Peyer's patch (tissue), 4 donors: ENCODE results near the gene ANKHD1. TPM values are rescaled to one million over a fixed set of nuclear protein-coding genes. Genes with fewer than 3 reads are reported as not detected.
A peak's percentile ranks its signal among the peaks of the same experiment; 100 is the strongest.
"Not testable (repeated sequence)": the region's sequence is repeated elsewhere in the genome, so short reads cannot be mapped to it uniquely, and the experiment has no call there.

Source experiments
- DNase-seq, 3 donors: peaks; one replicate each; pipeline ENCODE4 v3.0.0-alpha.2; 2017 to 2019
- H3K27ac ChIP-seq, 4 donors: fragments of 200-600 bp; sonication (generic); one replicate each; pipeline ENCODE4 v1.5.1; 2016 to 2019
- H3K27me3 ChIP-seq, 2 donors: fragments of 200-600 bp; sonication (generic); one replicate each; pipeline ENCODE4 v1.5.1; 2019
- H3K36me3 ChIP-seq, 3 donors: fragments of 200-600 bp; sonication (generic); one replicate each; pipeline ENCODE4 v1.5.1; 2016 to 2019
- H3K4me1 ChIP-seq, 4 donors: fragments of 200-600 bp; sonication (generic); one replicate each; pipeline ENCODE4 v1.5.1; 2016 to 2019
- H3K4me3 ChIP-seq, 4 donors: fragments of 200-600 bp; sonication (generic); 1 replicate in 3 of 4; 2 replicates in 1 of 4; pipeline ENCODE4 v1.5.1; 2016 to 2019; ENCODE audit warnings: mild to moderate bottlenecking in 1 of 4
- H3K9me3 ChIP-seq, 4 donors: fragments of 200-600 bp; sonication (generic); one replicate each; pipeline ENCODE4 v1.5.1; 2016 to 2019; ENCODE audit warnings: mild to moderate bottlenecking in 1 of 4
- POLR2A ChIP-seq, 2 donors: fragments of 450-650 bp; IDR thresholded peaks; one replicate each; pipeline ENCODE4 v1.5.1; 2017; ENCODE audit warnings: antibody characterized with exemption in 2 of 2, mild to moderate bottlenecking in 2 of 2, moderate library complexity in 2 of 2
- total RNA-seq, 4 donors: library from RNA; depleted of rRNA; stranded (reverse); fragments of >200 nt; gene quantifications; one replicate each; pipeline ENCODE4 v1.1.0, GENCODE V29; 2016
- TF ChIP-seq, protein P1 (sequence below), 6 experiments: fragments of 450-650 bp in 4 of 6; fragments of 200-600 bp in 2 of 6; sonication (generic) in 1 of 6; IDR thresholded peaks; one replicate each; pipeline ENCODE4 v1.5.1; 2017 to 2019; ENCODE audit warnings: antibody characterized with exemption in 6 of 6, mild to moderate bottlenecking in 3 of 6, moderate library complexity in 1 of 6

ANKHD1 gene
- total RNA-seq, 4 donors from 2014 or later, result 141 to 236 (median 211) TPM

DNA sequence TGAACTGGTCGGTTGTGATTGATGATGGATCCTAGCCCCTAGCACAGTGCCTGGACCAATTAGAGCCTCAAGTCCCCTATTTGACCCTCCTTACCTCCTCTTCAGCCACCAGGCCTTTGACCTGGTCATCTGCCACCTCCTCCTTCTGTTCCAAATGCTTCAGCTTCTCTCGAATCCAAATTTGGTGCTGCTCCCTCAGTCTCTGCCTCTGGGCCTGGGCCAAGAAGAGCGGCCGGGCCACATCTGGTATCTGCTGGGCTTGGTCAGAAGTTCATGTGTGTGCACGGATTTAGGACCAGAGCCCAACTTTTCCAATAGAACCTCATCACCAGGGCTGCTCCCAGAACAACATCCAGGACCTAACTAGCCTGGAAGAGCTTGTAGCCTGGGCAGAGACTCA lies 169.5 kb downstream of the ANKHD1 start:
- H3K4me1 ChIP-seq, result peaks cover 0 to 30% (median 4%) of the 10 kb centered on the region in 4 donors
- peak overlapping the region; percentile 20 to 72 (median 28) for H3K27ac ChIP-seq
- peaks cover 0 to 20% (median 0%) of the 10 kb centered on the region in 3 donors for H3K36me3 ChIP-seq
- no peak overlapping the region for H3K4me3 ChIP-seq
- H3K27me3 ChIP-seq, result no peaks in the 10 kb centered on the region
- DNase-seq, result peak in 1 of 3 donors; percentile 47
- H3K9me3 ChIP-seq, result no peaks in the 10 kb centered on the region
- TF ChIP-seq POLR2A (IDR thresholded peaks at IDR 0.05), result no peak
- TF ChIP-seq, protein P1, sequence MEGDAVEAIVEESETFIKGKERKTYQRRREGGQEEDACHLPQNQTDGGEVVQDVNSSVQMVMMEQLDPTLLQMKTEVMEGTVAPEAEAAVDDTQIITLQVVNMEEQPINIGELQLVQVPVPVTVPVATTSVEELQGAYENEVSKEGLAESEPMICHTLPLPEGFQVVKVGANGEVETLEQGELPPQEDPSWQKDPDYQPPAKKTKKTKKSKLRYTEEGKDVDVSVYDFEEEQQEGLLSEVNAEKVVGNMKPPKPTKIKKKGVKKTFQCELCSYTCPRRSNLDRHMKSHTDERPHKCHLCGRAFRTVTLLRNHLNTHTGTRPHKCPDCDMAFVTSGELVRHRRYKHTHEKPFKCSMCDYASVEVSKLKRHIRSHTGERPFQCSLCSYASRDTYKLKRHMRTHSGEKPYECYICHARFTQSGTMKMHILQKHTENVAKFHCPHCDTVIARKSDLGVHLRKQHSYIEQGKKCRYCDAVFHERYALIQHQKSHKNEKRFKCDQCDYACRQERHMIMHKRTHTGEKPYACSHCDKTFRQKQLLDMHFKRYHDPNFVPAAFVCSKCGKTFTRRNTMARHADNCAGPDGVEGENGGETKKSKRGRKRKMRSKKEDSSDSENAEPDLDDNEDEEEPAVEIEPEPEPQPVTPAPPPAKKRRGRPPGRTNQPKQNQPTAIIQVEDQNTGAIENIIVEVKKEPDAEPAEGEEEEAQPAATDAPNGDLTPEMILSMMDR (IDR thresholded peaks at IDR 0.05), result no peak

DNA sequence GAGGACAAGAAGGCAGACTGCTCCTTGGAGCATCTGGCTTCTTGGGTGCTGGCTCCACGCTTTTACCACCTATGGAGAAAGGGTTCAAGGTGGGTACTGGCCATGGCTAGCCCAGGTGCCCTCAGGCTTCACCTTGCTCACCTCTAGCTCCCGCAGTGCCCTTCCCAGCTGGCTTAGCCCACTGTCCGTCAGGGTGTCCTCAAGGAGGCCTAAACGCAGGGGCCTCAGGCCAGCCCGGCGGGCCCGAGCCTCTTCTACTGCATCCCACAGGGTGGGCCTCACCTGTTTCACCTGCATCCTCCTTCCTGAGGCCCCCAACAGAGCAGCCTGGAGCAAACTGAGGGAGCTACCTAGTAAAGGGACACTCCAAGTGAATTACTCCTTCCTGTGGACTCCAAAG lies 172.1 kb downstream of the ANKHD1 start:
- H3K9me3 ChIP-seq, result no peaks in the 10 kb centered on the region
- DNase-seq, result peak in 1 of 3 donors; percentile 30
- H3K4me1 ChIP-seq, result peaks cover 0 to 13% (median 3%) of the 10 kb centered on the region in 4 donors
- no peaks in the 10 kb centered on the region for H3K36me3 ChIP-seq
- no peaks in the 10 kb centered on the region for H3K27me3 ChIP-seq
- peak overlapping the region in 1 of 4 donors; percentile 13 for H3K27ac ChIP-seq
- no peak overlapping the region for H3K4me3 ChIP-seq
- TF ChIP-seq POLR2A (IDR thresholded peaks at IDR 0.05), result no peak
- TF ChIP-seq, protein P1 (IDR thresholded peaks at IDR 0.05), result no peak

DNA sequence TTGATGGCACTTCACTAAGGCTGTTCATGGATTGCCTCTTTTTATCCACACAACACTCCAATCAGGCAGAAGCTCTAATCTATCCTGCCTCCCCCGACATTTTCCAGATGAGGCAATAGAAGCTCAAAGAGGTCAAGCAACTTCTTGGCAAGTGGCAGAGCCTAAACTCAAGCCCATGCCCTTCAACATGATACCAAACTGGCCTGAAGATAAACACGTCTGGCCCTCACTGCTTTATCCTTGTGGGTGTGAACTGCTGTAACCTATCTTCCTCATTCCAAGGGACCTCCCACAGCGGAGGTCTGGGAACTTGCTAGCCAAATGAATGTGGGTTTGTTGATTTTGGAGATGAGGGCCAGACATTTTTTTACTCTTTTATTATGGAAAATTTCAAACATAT lies 172.5 kb downstream of the ANKHD1 start:
- Histone ChIP-seq H3K27ac (no peak overlapping the region), H3K4me3 (no peak overlapping the region), H3K27me3 (no peaks in the 10 kb centered on the region), H3K4me1 (peaks cover 0 to 8% (median under 1%) of the 10 kb centered on the region in 4 donors), H3K36me3 (no peaks in the 10 kb centered on the region), H3K9me3 (no peaks in the 10 kb centered on the region)
- peak in 1 of 3 donors; percentile 45 for DNase-seq
- no peak for TF ChIP-seq POLR2A (IDR thresholded peaks at IDR 0.05)
- TF ChIP-seq, protein P1 (IDR thresholded peaks at IDR 0.05), result no peak

DNA sequence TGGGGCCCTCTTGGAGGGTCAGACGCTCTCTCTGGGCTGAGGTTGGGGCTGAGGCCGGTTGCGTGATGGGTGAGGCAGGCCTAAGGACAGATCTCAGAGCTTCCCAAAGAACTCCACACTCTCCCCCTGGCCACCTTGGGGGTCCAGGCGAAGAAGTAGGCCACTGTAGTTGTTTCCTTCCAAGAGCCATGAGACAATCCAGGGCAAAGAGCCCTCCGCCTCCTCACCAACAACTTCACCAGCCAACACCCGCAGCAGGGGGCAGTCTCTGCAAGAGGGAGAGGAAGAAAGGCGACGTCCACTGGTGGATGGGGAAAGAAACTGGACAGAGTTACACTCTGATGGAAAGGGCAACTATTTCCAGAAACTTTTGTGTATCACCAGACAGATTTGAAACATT lies 173.7 kb downstream of the ANKHD1 start:
- Histone ChIP-seq H3K36me3 (no peaks in the 10 kb centered on the region), H3K4me3 (no peak overlapping the region), H3K4me1 (no peaks in the 10 kb centered on the region), H3K27ac (no peak overlapping the region), H3K9me3 (no peaks in the 10 kb centered on the region), H3K27me3 (no peaks in the 10 kb centered on the region)
- TF ChIP-seq POLR2A (IDR thresholded peaks at IDR 0.05), result no peak
- TF ChIP-seq, protein P1 (IDR thresholded peaks at IDR 0.05), result peak in 4 of 6 experiments; percentile 20 to 55 (median 52)
- peak in 2 of 3 donors; percentile 71 for DNase-seq

DNA sequence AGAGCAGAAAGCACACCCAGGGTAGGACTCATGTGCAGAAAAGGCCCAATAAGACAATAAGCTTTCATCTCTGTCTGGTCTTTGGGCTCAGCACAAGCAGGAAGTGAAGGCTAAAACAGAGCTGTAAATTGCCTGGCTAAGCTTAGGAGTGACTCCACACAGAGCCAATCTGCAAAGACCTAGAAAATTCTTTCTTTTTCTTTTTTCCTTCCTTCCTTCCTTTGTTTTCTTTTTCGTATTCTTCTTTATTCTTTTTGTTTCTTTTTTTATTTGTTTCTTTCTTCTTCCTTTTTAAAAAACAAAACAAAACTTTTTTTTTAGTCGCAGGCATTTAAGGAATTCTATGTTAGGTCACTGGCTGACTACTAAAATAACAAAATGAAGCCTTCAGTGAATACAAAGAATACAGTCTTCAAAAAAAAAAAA lies 175.2 kb downstream of the ANKHD1 start:
- DNase-seq, result no peak
- Histone ChIP-seq H3K4me3 (no peak overlapping the region), H3K27ac (no peak overlapping the region), H3K4me1 (no peaks in the 10 kb centered on the region), H3K36me3 (no peaks in the 10 kb centered on the region), H3K27me3 (no peaks in the 10 kb centered on the region), H3K9me3 (no peaks in the 10 kb centered on the region)
- TF ChIP-seq, protein P1 (IDR thresholded peaks at IDR 0.05), result no peak
- no peak for TF ChIP-seq POLR2A (IDR thresholded peaks at IDR 0.05)

DNA sequence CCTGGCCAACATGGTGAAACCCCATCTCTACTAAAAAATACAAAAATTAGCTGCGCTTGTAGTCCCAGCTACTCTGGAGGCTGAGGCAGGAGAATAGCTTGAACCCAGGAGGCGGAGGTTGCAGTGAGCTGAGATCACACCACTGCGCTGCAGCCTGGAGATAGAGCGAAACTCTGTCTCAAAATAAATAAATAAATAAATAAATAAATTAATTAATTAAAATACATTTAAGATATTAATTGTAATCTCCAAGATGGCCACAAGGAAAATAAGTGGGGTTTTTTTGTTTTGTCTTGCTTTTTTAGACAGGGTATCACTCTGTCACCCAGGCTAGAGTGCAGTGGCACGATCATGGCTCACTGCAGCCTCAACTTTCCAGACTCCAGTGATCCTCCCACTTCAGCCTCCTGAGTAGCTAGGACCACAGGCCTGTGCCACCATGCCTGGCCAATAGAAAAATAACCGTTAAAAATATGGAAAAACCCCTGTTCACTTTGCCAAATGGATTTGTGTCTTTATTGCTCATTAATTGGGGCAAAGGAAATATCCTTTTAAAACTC lies 177.6 kb downstream of the ANKHD1 start:
- not testable (repeated sequence) for H3K4me1 ChIP-seq, H3K4me3 ChIP-seq

More for the DNA sequence above, 177.6 kb downstream of the ANKHD1 start:
- H3K9me3 ChIP-seq, H3K27ac ChIP-seq, H3K27me3 ChIP-seq, H3K36me3 ChIP-seq, DNase-seq: not testable (repeated sequence)
